ENCODE results near the gene RPIA. TPM values are rescaled to one million over a fixed set of nuclear protein-coding genes. Genes with fewer than 3 reads are reported as not detected.

The RPIA gene
- total and polyA plus RNA-seq, 2 of the 13 experiments (the other 11 are each of a cell fraction or from before 2014, with no cell fraction given): 13.3 to 23.9 TPM

- TF ChIP-seq, protein P1, sequence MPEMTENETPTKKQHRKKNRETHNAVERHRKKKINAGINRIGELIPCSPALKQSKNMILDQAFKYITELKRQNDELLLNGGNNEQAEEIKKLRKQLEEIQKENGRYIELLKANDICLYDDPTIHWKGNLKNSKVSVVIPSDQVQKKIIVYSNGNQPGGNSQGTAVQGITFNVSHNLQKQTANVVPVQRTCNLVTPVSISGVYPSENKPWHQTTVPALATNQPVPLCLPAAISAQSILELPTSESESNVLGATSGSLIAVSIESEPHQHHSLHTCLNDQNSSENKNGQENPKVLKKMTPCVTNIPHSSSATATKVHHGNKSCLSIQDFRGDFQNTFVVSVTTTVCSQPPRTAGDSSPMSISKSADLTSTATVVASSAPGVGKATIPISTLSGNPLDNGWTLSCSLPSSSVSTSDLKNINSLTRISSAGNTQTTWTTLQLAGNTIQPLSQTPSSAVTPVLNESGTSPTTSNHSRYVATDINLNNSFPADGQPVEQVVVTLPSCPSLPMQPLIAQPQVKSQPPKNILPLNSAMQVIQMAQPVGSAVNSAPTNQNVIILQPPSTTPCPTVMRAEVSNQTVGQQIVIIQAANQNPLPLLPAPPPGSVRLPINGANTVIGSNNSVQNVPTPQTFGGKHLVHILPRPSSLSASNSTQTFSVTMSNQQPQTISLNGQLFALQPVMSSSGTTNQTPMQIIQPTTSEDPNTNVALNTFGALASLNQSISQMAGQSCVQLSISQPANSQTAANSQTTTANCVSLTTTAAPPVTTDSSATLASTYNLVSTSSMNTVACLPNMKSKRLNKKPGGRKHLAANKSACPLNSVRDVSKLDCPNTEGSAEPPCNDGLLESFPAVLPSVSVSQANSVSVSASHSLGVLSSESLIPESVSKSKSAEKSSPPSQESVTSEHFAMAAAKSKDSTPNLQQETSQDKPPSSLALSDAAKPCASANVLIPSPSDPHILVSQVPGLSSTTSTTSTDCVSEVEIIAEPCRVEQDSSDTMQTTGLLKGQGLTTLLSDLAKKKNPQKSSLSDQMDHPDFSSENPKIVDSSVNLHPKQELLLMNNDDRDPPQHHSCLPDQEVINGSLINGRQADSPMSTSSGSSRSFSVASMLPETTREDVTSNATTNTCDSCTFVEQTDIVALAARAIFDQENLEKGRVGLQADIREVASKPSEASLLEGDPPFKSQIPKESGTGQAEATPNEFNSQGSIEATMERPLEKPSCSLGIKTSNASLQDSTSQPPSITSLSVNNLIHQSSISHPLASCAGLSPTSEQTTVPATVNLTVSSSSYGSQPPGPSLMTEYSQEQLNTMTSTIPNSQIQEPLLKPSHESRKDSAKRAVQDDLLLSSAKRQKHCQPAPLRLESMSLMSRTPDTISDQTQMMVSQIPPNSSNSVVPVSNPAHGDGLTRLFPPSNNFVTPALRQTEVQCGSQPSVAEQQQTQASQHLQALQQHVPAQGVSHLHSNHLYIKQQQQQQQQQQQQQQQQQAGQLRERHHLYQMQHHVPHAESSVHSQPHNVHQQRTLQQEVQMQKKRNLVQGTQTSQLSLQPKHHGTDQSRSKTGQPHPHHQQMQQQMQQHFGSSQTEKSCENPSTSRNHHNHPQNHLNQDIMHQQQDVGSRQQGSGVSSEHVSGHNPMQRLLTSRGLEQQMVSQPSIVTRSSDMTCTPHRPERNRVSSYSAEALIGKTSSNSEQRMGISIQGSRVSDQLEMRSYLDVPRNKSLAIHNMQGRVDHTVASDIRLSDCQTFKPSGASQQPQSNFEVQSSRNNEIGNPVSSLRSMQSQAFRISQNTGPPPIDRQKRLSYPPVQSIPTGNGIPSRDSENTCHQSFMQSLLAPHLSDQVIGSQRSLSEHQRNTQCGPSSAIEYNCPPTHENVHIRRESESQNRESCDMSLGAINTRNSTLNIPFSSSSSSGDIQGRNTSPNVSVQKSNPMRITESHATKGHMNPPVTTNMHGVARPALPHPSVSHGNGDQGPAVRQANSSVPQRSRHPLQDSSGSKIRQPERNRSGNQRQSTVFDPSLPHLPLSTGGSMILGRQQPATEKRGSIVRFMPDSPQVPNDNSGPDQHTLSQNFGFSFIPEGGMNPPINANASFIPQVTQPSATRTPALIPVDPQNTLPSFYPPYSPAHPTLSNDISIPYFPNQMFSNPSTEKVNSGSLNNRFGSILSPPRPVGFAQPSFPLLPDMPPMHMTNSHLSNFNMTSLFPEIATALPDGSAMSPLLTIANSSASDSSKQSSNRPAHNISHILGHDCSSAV (CRISPR knock-in tag; IDR thresholded peaks at IDR 0.05; ENCODE audit: borderline replicate concordance): no peak
- TF ChIP-seq, protein P2, sequence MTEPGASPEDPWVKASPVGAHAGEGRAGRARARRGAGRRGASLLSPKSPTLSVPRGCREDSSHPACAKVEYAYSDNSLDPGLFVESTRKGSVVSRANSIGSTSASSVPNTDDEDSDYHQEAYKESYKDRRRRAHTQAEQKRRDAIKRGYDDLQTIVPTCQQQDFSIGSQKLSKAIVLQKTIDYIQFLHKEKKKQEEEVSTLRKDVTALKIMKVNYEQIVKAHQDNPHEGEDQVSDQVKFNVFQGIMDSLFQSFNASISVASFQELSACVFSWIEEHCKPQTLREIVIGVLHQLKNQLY (CRISPR knock-in tag; IDR thresholded peaks at IDR 0.05): 0 out of 2 replicates have a peak, but pooled peaks have one; percentile 18
- TF ChIP-seq YEATS4 (CRISPR knock-in tag; IDR thresholded peaks at IDR 0.05; ENCODE audit: borderline replicate concordance) (no peak), SPEN (CRISPR knock-in tag; IDR thresholded peaks at IDR 0.05; ENCODE audit: low read depth) (no peak), THAP11 (CRISPR knock-in tag; IDR thresholded peaks at IDR 0.05) (peak; percentile 56; the same call in 1 of the 2 replicates), ZNF710 (CRISPR knock-in tag; IDR thresholded peaks at IDR 0.05; ENCODE audit: borderline replicate concordance) (no peak), MATR3 (CRISPR knock-in tag; IDR thresholded peaks at IDR 0.05) (no peak), PHB2 (IDR thresholded peaks at IDR 0.05; ENCODE audit: partially characterized antibody) (no peak), BORCS8-MEF2B (CRISPR knock-in tag; IDR thresholded peaks at IDR 0.05) (no peak), POLR2G (IDR thresholded peaks at IDR 0.05; ENCODE audit: low read depth, low read length) (no peak), ELF3 (CRISPR knock-in tag; IDR thresholded peaks at IDR 0.05) (peak; percentile 35; the same call in 1 of the 2 replicates), NFIC (IDR thresholded peaks at IDR 0.05; ENCODE audit: low read length) (peak; percentile 80; the same call in 1 of the 2 replicates), CREM (IDR thresholded peaks at IDR 0.05) (0 out of 2 replicates have a peak, but pooled peaks have one; percentile 42), CREM (CRISPR knock-in tag; IDR thresholded peaks at IDR 0.05) (no peak), HOMEZ (CRISPR knock-in tag; IDR thresholded peaks at IDR 0.05; ENCODE audit: low read depth) (0 out of 2 replicates have a peak, but pooled peaks have one; percentile 9)
- TF ChIP-seq, protein P3, sequence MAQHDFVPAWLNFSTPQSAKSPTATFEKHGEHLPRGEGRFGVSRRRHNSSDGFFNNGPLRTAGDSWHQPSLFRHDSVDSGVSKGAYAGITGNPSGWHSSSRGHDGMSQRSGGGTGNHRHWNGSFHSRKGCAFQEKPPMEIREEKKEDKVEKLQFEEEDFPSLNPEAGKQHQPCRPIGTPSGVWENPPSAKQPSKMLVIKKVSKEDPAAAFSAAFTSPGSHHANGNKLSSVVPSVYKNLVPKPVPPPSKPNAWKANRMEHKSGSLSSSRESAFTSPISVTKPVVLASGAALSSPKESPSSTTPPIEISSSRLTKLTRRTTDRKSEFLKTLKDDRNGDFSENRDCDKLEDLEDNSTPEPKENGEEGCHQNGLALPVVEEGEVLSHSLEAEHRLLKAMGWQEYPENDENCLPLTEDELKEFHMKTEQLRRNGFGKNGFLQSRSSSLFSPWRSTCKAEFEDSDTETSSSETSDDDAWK (CRISPR knock-in tag; IDR thresholded peaks at IDR 0.05): no peak
Observed at GRCh38 chr2:88707003-88707402, 15.5 kb downstream of the RPIA start (continued).

Measured in HepG2 (cell line).